ENCODE measurements around the gene TNFRSF21.

The TNFRSF21 gene

DNA sequence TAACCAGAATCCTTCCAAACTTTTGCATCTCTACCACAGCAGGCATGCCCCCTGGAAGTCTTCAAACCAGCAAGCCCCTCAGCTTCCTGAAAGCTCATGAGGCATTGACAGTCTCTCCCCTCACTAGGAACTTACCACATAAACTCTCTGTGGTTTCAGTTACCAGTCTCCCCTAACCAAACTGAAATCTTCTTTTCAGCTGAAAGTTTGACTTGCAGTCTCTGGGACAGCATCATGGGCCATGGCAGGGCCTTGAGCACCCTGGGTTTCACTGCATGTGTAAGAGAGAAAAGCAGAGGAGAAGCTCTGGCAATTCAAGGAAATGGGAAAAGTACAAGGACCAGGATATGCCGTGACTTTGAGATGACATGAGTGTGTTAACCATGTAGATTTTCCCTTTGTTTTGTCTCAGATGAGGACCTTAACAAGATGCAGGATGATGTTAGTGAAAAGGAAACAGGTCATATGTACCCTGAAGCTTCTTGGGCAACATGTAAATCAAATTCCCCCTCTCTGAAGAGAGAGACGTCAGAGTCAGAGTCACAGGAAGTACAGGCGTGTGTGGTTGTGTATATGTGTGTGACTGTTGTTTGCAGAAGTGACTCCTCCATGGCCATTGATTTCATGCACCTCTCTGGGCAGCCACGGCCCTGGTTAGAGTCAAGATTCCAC lies 106.3 kb downstream of the TNFRSF21 start:
- TF ChIP-seq GATA3 (IDR thresholded peaks at IDR 0.05; ENCODE audit: low read depth, low read length) (no peak), GATA2 (IDR thresholded peaks at IDR 0.05; ENCODE audit: low read depth, low read length) (no peak)

- TF ChIP-seq GATA2 (IDR thresholded peaks at IDR 0.05; ENCODE audit: low read depth, low read length) (no peak), GATA3 (IDR thresholded peaks at IDR 0.05; ENCODE audit: low read depth, low read length) (no peak)
These were observed 107.0 kb downstream of the TNFRSF21 start for GRCh38 chr6:47202644-47203205.

GRCh38 chr6:47200536-47201334 lies 109.0 kb downstream of the TNFRSF21 start:
- TF ChIP-seq GATA2 (IDR thresholded peaks at IDR 0.05; ENCODE audit: low read depth, low read length) (no peak), GATA3 (IDR thresholded peaks at IDR 0.05; ENCODE audit: low read depth, low read length) (no peak)

DNA sequence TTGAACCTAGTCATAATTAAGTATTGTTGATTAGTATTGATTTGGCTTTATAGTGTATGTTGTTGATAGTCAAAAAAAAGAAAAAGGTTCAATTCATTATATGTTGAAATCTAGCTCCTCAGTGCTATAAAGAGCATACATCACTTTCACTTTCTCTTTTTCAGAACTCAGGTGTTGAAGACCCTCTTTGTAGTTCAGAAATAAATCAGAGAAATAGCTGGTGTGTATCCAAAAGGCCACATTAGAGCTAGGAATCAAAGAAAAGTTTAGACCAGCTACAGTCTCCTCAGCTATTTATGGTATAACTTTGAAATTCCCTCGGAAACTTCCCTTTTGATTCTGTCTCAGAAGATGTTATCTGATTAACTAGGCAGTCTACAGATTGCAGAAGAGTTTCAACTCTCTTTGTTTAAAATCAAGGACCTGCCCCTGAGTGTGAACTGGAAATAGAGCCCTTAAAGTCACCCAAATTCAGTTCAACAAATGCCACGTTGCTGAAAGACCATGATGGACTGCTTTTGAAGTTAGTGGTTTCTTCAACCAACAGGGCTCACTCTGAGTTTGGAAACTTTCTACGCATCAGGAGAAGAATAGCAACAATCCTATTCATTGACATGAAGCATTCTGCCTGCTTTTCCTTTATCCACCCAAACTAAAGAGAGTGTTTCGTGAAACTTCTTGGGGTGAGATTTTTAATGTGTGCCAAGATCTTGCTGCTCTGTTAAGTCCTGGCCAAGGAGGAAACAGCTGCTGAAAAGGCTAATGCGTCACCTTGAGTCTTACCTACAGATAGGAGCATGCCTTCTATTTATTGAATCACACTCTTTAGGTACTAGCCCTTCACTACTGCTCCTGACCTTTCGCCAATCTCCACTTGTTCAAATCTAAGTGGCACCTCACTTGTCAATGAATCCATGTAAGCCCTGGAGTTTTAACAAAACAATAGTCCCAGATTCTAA lies 111.7 kb downstream of the TNFRSF21 start:
- TF ChIP-seq GATA2 (IDR thresholded peaks at IDR 0.05; ENCODE audit: low read depth, low read length) (no peak), GATA3 (IDR thresholded peaks at IDR 0.05; ENCODE audit: low read depth, low read length) (no peak)

DNA sequence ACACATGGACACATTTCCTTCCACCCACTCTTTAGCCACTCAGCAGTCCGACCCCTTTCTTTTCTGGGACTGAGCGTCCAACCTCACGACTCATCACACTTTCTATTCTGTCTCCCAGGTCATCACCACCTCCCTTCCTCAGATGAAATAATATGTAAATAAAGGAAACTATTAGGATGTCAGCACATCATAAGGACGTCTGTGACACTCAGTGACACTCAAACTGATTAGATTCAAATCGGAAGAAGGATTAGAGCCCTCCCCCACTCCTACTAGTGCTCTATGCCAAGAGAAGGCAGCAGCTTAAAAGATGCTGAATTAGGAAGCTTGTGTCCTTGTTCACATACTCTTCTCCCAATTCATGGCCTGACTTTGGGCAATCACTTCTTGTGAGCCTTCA lies 113.6 kb downstream of the TNFRSF21 start:
- TF ChIP-seq GATA3 (IDR thresholded peaks at IDR 0.05; ENCODE audit: low read depth, low read length) (no peak), GATA2 (IDR thresholded peaks at IDR 0.05; ENCODE audit: low read depth, low read length) (no peak)

- TF ChIP-seq GATA3 (IDR thresholded peaks at IDR 0.05; ENCODE audit: low read depth, low read length), result no peak
- TF ChIP-seq GATA2 (IDR thresholded peaks at IDR 0.05; ENCODE audit: low read depth, low read length), result no peak
These were observed 114.6 kb downstream of the TNFRSF21 start for GRCh38 chr6:47195011-47195650.

DNA sequence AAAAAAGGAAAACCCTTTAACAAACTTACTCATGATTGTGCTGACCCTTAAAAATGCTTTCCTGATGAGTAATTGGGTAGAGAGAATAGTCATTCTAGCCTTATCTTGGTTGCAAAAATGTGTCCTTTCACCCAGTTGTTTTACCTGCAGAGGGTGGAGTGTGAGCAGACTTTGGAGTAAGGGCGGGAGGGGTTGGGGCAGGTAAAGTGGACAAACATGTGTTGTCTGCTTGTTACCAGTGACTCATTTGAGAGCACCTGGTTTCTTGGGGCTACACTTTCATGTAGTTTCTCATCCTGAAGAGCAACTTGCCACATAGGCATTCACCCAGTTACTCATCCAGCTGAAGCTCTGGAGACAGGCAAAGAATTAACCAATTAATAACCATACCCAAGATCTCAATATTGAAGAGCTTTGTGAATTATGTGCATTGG lies 121.1 kb downstream of the TNFRSF21 start:
- TF ChIP-seq GATA2 (IDR thresholded peaks at IDR 0.05; ENCODE audit: low read depth, low read length) (no peak), GATA3 (IDR thresholded peaks at IDR 0.05; ENCODE audit: low read depth, low read length) (no peak)

- TF ChIP-seq GATA3 (IDR thresholded peaks at IDR 0.05; ENCODE audit: low read depth, low read length) (no peak), GATA2 (IDR thresholded peaks at IDR 0.05; ENCODE audit: low read depth, low read length) (no peak)
These were observed 121.7 kb downstream of the TNFRSF21 start for GRCh38 chr6:47187893-47188587.

DNA sequence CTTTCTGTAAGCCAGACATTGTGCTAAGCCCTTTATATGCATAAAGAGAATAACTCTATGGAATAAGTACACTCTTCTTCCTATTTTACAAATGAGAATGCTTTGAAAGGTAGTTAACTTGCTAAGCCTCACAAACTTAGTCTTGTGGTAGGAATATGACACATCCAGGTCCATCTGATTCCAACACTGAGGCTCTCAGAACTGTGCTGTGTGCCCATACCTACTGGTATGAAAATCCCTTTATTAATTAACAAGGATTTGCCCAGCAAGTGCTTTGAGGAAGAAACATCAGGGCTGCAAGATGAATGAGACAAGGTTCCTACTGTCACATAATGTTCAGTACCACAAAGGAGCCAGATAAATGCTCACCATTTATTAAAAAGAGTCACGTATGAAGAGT lies 122.6 kb downstream of the TNFRSF21 start:
- no peak for TF ChIP-seq GATA3 (IDR thresholded peaks at IDR 0.05; ENCODE audit: low read depth, low read length)
- no peak for TF ChIP-seq GATA2 (IDR thresholded peaks at IDR 0.05; ENCODE audit: low read depth, low read length)

- TF ChIP-seq GATA2 (IDR thresholded peaks at IDR 0.05; ENCODE audit: low read depth, low read length) (no peak), GATA3 (IDR thresholded peaks at IDR 0.05; ENCODE audit: low read depth, low read length) (no peak)
These were observed 127.3 kb downstream of the TNFRSF21 start for GRCh38 chr6:47182291-47182957.

DNA sequence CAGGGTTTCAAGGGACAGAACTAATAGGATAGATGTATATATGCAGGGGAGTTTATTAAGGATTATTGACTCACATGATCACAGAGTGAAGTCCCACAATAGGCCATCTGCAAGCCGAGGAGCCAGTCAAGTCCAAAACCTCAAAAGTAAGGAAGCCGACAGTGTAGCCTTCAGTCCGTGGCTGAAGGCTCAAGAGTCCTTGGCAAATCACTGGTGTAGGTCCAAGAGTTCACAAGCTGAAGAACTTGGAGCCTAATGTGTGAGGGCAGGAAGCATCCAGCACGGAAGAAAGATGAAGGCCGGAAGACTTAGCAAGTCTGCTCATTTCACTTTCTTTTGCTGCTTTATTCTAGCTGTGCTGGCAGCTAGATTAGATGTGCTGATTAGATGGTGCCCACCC lies 128.0 kb downstream of the TNFRSF21 start:
- no peak for TF ChIP-seq GATA3 (IDR thresholded peaks at IDR 0.05; ENCODE audit: low read depth, low read length)
- peak; percentile 16; the same call in 1 of the 2 replicates for TF ChIP-seq GATA2 (IDR thresholded peaks at IDR 0.05; ENCODE audit: low read depth, low read length)

Data from SH-SY5Y (cell line).